ENCODE data around the gene NDUFAF3.
A peak's percentile ranks its signal among the peaks of the same experiment; 100 is the strongest.

NDUFAF3 gene

GRCh38 chr3:49020330-49021212 is 1.4 kb upstream of the NDUFAF3 start:
- Mint-ChIP-seq H3K27me3 (no peaks in the 10 kb centered on the region), H3K27ac (peak overlapping the region; percentile 68), H3K4me1 (ENCODE audit: low read depth) (peaks cover 36% of the 10 kb centered on the region), H3K9me3 (ENCODE audit: low read depth) (no peaks in the 10 kb centered on the region), H3K4me3 (peak overlapping the region; percentile 98), H3K36me3 (peaks cover 2% of the 10 kb centered on the region)

- Mint-ChIP-seq H3K9me3 (ENCODE audit: low read depth) (no peaks in the 10 kb centered on the region), H3K27me3 (no peaks in the 10 kb centered on the region), H3K4me3 (peak overlapping the region; percentile 98), H3K27ac (peak overlapping the region; percentile 95), H3K36me3 (peaks cover 2% of the 10 kb centered on the region), H3K4me1 (ENCODE audit: low read depth) (peaks cover 42% of the 10 kb centered on the region)
Observed at GRCh38 chr3:49021213-49021812, 608 bp upstream of the NDUFAF3 start.

- Mint-ChIP-seq H3K27ac (peak overlapping the region; percentile 96), H3K4me3 (peak overlapping the region; percentile 92), H3K36me3 (peaks cover 9% of the 10 kb centered on the region), H3K4me1 (ENCODE audit: low read depth) (peaks cover 46% of the 10 kb centered on the region), H3K9me3 (ENCODE audit: low read depth) (no peaks in the 10 kb centered on the region), H3K27me3 (no peaks in the 10 kb centered on the region)
Observed at GRCh38 chr3:49022688-49023171, 809 bp downstream of the NDUFAF3 start.

GRCh38 chr3:49023775-49024174 is 1.9 kb downstream of the NDUFAF3 start:
- Mint-ChIP-seq H3K4me1 (ENCODE audit: low read depth) (peaks cover 53% of the 10 kb centered on the region), H3K9me3 (ENCODE audit: low read depth) (no peaks in the 10 kb centered on the region), H3K36me3 (peaks cover 15% of the 10 kb centered on the region), H3K4me3 (peak overlapping the region; percentile 92), H3K27ac (peak overlapping the region; percentile 50), H3K27me3 (no peaks in the 10 kb centered on the region)

GRCh38 chr3:49024449-49024848 is 2.5 kb downstream of the NDUFAF3 start:
- Mint-ChIP-seq H3K36me3 (peaks cover 15% of the 10 kb centered on the region), H3K9me3 (ENCODE audit: low read depth) (no peaks in the 10 kb centered on the region), H3K27ac (peak overlapping the region; percentile 50), H3K4me1 (ENCODE audit: low read depth) (peaks cover 55% of the 10 kb centered on the region), H3K4me3 (peak overlapping the region; percentile 92), H3K27me3 (no peaks in the 10 kb centered on the region)

- peak overlapping the region; percentile 68 for H3K27ac Mint-ChIP-seq
- H3K4me1 Mint-ChIP-seq (ENCODE audit: low read depth): peaks cover 54% of the 10 kb centered on the region
- H3K4me3 Mint-ChIP-seq: peak overlapping the region; percentile 35
- H3K9me3 Mint-ChIP-seq (ENCODE audit: low read depth): no peaks in the 10 kb centered on the region
- peaks cover 15% of the 10 kb centered on the region for H3K36me3 Mint-ChIP-seq
- no peaks in the 10 kb centered on the region for H3K27me3 Mint-ChIP-seq
Observed at GRCh38 chr3:49025005-49025792, 3.3 kb downstream of the NDUFAF3 start.

- peak overlapping the region; percentile 84 for H3K4me3 Mint-ChIP-seq
- peak overlapping the region; percentile 84 for H3K27ac Mint-ChIP-seq
- H3K36me3 Mint-ChIP-seq: peaks cover 15% of the 10 kb centered on the region
- H3K4me1 Mint-ChIP-seq (ENCODE audit: low read depth): peaks cover 53% of the 10 kb centered on the region
- H3K9me3 Mint-ChIP-seq (ENCODE audit: low read depth): no peaks in the 10 kb centered on the region
- no peaks in the 10 kb centered on the region for H3K27me3 Mint-ChIP-seq
Observed at GRCh38 chr3:49025793-49026520, 4.0 kb downstream of the NDUFAF3 start.

GRCh38 chr3:49026536-49026935 is 4.6 kb downstream of the NDUFAF3 start:
- Mint-ChIP-seq H3K9me3 (ENCODE audit: low read depth) (no peaks in the 10 kb centered on the region), H3K36me3 (peaks cover 18% of the 10 kb centered on the region), H3K27me3 (no peaks in the 10 kb centered on the region), H3K4me3 (peak overlapping the region; percentile 84), H3K4me1 (ENCODE audit: low read depth) (peaks cover 53% of the 10 kb centered on the region), H3K27ac (peak overlapping the region; percentile 84)

- H3K9me3 Mint-ChIP-seq (ENCODE audit: low read depth): no peaks in the 10 kb centered on the region
- H3K36me3 Mint-ChIP-seq: peaks cover 22% of the 10 kb centered on the region
- H3K27ac Mint-ChIP-seq: peak overlapping the region; percentile 99
- peaks cover 53% of the 10 kb centered on the region for H3K4me1 Mint-ChIP-seq (ENCODE audit: low read depth)
- H3K4me3 Mint-ChIP-seq: peak overlapping the region; percentile 98
- H3K27me3 Mint-ChIP-seq: no peaks in the 10 kb centered on the region
Observed at GRCh38 chr3:49027634-49028033, 5.7 kb downstream of the NDUFAF3 start.

DNA sequence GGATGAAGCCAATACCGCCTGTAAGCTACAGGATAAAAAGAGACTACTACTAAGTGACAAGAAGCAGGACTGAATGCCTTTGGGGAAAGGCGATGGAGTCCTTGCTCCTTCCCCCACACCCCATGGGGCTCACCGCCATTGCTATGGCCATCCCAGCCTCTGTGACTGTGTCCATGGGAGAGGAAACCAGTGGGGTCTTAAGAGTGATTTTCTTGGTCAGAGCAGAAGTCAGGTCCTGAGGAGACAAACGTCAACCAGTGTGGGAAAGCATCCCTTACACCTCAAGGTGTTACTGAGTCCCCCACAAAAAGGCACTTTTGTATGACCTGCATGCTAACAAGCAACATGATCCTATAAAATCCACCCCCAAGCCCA is 6.4 kb downstream of the NDUFAF3 start:
- peaks cover 20% of the 10 kb centered on the region for H3K36me3 Mint-ChIP-seq
- H3K4me3 Mint-ChIP-seq: peak overlapping the region; percentile 98
- peak overlapping the region; percentile 99 for H3K27ac Mint-ChIP-seq
- H3K4me1 Mint-ChIP-seq (ENCODE audit: low read depth): peaks cover 48% of the 10 kb centered on the region
- H3K27me3 Mint-ChIP-seq: no peaks in the 10 kb centered on the region
- H3K9me3 Mint-ChIP-seq (ENCODE audit: low read depth): no peaks in the 10 kb centered on the region

GRCh38 chr3:49028673-49029562 is 7.0 kb downstream of the NDUFAF3 start, which contains the start of gene IMPDH2:
TSS of gene IMPDH2 (minus strand) at chr3:49029398. CDS start at chr3:49029350, 48 bp downstream.
- Mint-ChIP-seq H3K27ac (peak within 1 kb of the TSS; percentile 99), H3K36me3 (peaks cover 20% of the 10 kb centered on the region), H3K9me3 (ENCODE audit: low read depth) (no peaks in the 10 kb centered on the region), H3K27me3 (no peaks in the 10 kb centered on the region), H3K4me3 (peak within 1 kb of the TSS; percentile 98), H3K4me1 (ENCODE audit: low read depth) (peaks cover 43% of the 10 kb centered on the region)

GRCh38 chr3:49029563-49029884 is 7.6 kb downstream of the NDUFAF3 start:
- Mint-ChIP-seq H3K9me3 (ENCODE audit: low read depth) (no peaks in the 10 kb centered on the region), H3K36me3 (peaks cover 20% of the 10 kb centered on the region), H3K27me3 (no peaks in the 10 kb centered on the region), H3K4me1 (ENCODE audit: low read depth) (peaks cover 38% of the 10 kb centered on the region), H3K27ac (peak overlapping the region; percentile 99), H3K4me3 (peak overlapping the region; percentile 98)

- Mint-ChIP-seq H3K4me3 (no peak overlapping the region), H3K36me3 (peaks cover 22% of the 10 kb centered on the region), H3K9me3 (ENCODE audit: low read depth) (no peaks in the 10 kb centered on the region), H3K27me3 (no peaks in the 10 kb centered on the region), H3K27ac (no peak overlapping the region), H3K4me1 (ENCODE audit: low read depth) (peaks cover 38% of the 10 kb centered on the region)
Observed at GRCh38 chr3:49030321-49030720, 8.4 kb downstream of the NDUFAF3 start.

Measured in activated naive CD8-positive, alpha-beta T cell (primary cell).